Fibroblast of lung (primary cell): ENCODE data around the gene ASIC4. TPM values are rescaled to one million over a fixed set of nuclear protein-coding genes. Genes with fewer than 3 reads are reported as not detected.

Experiments
- DNase-seq, 2 donors: peaks; one replicate each; pipeline versions ENCODE4 v3.0.0 to v3.0.0-alpha.2; 2010; ENCODE audit warnings: low read depth in 2 of 2
- H2AFZ ChIP-seq: 2 replicates; pipeline ENCODE4 v1.5.1; 2012; ENCODE audit warnings: low read length, control low read depth, inconsistent platforms
- H3K27ac ChIP-seq: 2 replicates; pipeline ENCODE4 v1.5.1; 2011; ENCODE audit warnings: low read length, control low read depth; ENCODE audit not compliant: insufficient read depth
- H3K27me3 ChIP-seq: 2 replicates; pipeline ENCODE4 v1.5.1; 2011; ENCODE audit warnings: mild to moderate bottlenecking, low read length; ENCODE audit not compliant: control insufficient read depth, insufficient read depth
- H3K36me3 ChIP-seq: 2 replicates; pipeline ENCODE4 v1.5.1; 2011; ENCODE audit warnings: low read length; ENCODE audit not compliant: control insufficient read depth, insufficient read depth
- H3K4me1 ChIP-seq: 2 replicates; pipeline ENCODE4 v1.5.1; 2011; ENCODE audit warnings: low read length; ENCODE audit not compliant: control insufficient read depth, insufficient read depth; ENCODE audit errors: extremely low read depth
- H3K4me2 ChIP-seq: 2 replicates; pipeline ENCODE4 v1.5.1; 2011; ENCODE audit warnings: low read length, control low read depth; ENCODE audit not compliant: insufficient read depth; ENCODE audit errors: extremely low read depth
- H3K4me3 ChIP-seq, 4 experiments: fragments of 200-600 bp in 1 of 4; sonication (generic) in 1 of 4; replicated peaks in 1 of 4; 2 replicates each; pipeline ENCODE4 v1.5.1; 2011 to 2016; ENCODE audit warnings: low read length in 4 of 4, low read depth in 3 of 4, mild to moderate bottlenecking in 3 of 4, control low read depth in 2 of 4, inconsistent platforms in 1 of 4, mixed read lengths in 1 of 4; ENCODE audit not compliant: insufficient read depth in 1 of 4; ENCODE audit errors: control extremely low read depth in 1 of 4
- H3K79me2 ChIP-seq: 2 replicates; pipeline ENCODE4 v1.5.1; 2012; ENCODE audit warnings: mild to moderate bottlenecking, low read length, inconsistent platforms; ENCODE audit not compliant: control insufficient read depth, insufficient read depth
- H3K9ac ChIP-seq: 2 replicates; pipeline ENCODE4 v1.5.1; 2011; ENCODE audit warnings: mild to moderate bottlenecking, low read length, control low read depth; ENCODE audit not compliant: insufficient read depth
- H3K9me3 ChIP-seq: 2 replicates; pipeline ENCODE4 v1.5.1; 2012; ENCODE audit warnings: low read depth, low read length; ENCODE audit not compliant: control insufficient read depth, insufficient read depth
- H4K20me1 ChIP-seq: 2 replicates; pipeline ENCODE4 v1.5.1; 2011; ENCODE audit warnings: low read length; ENCODE audit not compliant: control insufficient read depth, insufficient read depth; ENCODE audit errors: extremely low read depth
- EZH2 ChIP-seq: IDR thresholded peaks from 2 replicates; pipeline ENCODE4 v1.5.1; 2012; ENCODE audit warnings: low read length, control low read depth, mild to moderate bottlenecking; ENCODE audit errors: missing control alignments
- polyA plus RNA-seq, 2 donors: library from polyadenylated mRNA; depleted of rRNA in 1 of 2; stranded (reverse) in 1 of 2; unstranded in 1 of 2; fragments of >200 nt; gene quantifications; 2 replicates each; pipeline ENCODE4 v1.2.1, GENCODE V29; 2011 to 2012; ENCODE audit warnings: missing spikeins in 1 of 2
- total RNA-seq: library from RNA; depleted of rRNA; stranded (reverse); fragments of >200 nt; gene quantifications from 2 replicates; pipeline ENCODE4 v1.2.1, GENCODE V29; 2014
- TF ChIP-seq, protein P1 (sequence below), 2 donors: IDR thresholded peaks in 1 of 2; conservative IDR thresholded peaks in 1 of 2; 1 replicate in 1 of 2; 2 replicates in 1 of 2; pipeline ENCODE4 v1.5.1; 2011 to 2012; ENCODE audit warnings: low read length in 2 of 2, control low read depth in 1 of 2, inconsistent platforms in 1 of 2, low read depth in 1 of 2, mild to moderate bottlenecking in 1 of 2

ASIC4 gene
- total and polyA plus RNA-seq, 2 donors (not counting 1 experiment from before 2014, with no cell fraction given), result 0.33 TPM; not detected in 1

DNA sequence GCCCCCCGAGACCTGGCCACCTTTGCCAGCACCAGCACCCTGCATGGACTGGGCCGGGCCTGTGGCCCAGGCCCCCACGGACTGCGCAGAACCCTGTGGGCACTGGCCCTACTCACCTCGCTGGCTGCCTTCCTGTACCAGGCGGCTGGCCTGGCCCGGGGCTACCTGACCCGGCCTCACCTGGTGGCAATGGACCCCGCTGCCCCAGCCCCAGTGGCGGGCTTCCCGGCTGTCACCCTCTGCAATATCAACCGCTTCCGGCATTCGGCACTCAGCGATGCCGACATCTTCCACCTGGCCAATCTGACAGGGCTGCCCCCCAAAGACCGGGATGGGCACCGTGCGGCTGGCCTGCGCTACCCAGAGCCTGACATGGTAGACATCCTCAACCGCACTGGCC, 554 bp downstream of the ASIC4 start:
- no peak for DNase-seq
- no peaks in the 10 kb centered on the region for H3K4me1 ChIP-seq
- H4K20me1 ChIP-seq, result no peaks in the 10 kb centered on the region
- no peak overlapping the region for H3K4me2 ChIP-seq
- TF ChIP-seq, protein P1, sequence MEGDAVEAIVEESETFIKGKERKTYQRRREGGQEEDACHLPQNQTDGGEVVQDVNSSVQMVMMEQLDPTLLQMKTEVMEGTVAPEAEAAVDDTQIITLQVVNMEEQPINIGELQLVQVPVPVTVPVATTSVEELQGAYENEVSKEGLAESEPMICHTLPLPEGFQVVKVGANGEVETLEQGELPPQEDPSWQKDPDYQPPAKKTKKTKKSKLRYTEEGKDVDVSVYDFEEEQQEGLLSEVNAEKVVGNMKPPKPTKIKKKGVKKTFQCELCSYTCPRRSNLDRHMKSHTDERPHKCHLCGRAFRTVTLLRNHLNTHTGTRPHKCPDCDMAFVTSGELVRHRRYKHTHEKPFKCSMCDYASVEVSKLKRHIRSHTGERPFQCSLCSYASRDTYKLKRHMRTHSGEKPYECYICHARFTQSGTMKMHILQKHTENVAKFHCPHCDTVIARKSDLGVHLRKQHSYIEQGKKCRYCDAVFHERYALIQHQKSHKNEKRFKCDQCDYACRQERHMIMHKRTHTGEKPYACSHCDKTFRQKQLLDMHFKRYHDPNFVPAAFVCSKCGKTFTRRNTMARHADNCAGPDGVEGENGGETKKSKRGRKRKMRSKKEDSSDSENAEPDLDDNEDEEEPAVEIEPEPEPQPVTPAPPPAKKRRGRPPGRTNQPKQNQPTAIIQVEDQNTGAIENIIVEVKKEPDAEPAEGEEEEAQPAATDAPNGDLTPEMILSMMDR (conservative IDR thresholded peaks at IDR 0.05 in 1 of 2, IDR thresholded peaks at IDR 0.05 in 1 of 2; ENCODE audit: low read depth in 1 of 2, low read length in 2 of 2), result no peak
- TF ChIP-seq EZH2, result no peak
- no peak overlapping the region for H3K4me3 ChIP-seq
- no peaks in the 10 kb centered on the region for H3K36me3 ChIP-seq
- H2AFZ ChIP-seq, result no peak overlapping the region
- H3K27me3 ChIP-seq, result peaks cover 59% of the 10 kb centered on the region
- H3K79me2 ChIP-seq, result no peaks in the 10 kb centered on the region
- H3K9ac ChIP-seq, result no peak overlapping the region
- no peaks in the 10 kb centered on the region for H3K9me3 ChIP-seq
- no peak overlapping the region for H3K27ac ChIP-seq

DNA sequence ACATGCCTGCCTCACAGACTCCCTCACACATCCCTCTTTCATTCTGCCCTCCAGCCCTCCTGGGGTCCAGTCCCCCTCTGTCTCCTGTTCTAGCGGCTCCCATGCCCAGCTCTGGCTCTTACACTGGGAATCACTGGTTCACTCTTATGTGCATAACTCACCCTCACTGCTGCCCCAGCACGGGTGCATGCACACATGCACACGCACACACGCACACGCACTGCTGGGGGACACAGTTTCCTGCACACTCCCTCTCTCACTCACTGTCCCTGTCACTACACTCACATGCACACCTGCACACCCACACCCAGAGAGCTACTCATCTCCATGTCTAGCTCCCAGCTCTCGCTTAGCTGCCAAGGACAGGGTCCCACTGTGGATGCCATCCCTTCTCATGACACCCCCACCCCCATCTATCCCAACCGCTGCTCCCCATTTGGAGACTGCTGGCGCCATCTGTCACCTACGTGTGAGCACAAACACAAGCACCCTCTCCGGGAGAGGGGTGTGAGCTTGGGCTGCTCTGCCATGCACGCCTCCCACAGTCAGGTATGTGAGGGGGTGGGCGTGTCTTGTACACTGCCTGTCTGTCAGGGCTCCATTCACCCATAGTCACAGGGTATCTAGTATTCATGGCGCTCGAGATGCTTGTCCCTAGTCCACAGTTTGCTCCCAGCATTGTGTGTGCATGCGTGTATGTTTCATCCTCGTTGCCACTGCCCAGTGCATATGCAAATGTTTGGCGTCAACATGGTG, 1.8 kb downstream of the ASIC4 start:
- DNase-seq, result no peak
- Histone ChIP-seq H3K36me3 (no peaks in the 10 kb centered on the region), H3K9ac (no peak overlapping the region), H3K4me1 (peaks cover under 1% of the 10 kb centered on the region), H3K4me3 (no peak overlapping the region), H3K79me2 (no peaks in the 10 kb centered on the region), H3K27ac (no peak overlapping the region), H3K27me3 (peaks cover 50% of the 10 kb centered on the region), H2AFZ (no peak overlapping the region), H3K4me2 (no peak overlapping the region), H4K20me1 (no peaks in the 10 kb centered on the region), H3K9me3 (no peaks in the 10 kb centered on the region)
- no peak for TF ChIP-seq EZH2
- TF ChIP-seq, protein P1 (conservative IDR thresholded peaks at IDR 0.05 in 1 of 2, IDR thresholded peaks at IDR 0.05 in 1 of 2; ENCODE audit: low read depth in 1 of 2, low read length in 2 of 2), result no peak

DNA sequence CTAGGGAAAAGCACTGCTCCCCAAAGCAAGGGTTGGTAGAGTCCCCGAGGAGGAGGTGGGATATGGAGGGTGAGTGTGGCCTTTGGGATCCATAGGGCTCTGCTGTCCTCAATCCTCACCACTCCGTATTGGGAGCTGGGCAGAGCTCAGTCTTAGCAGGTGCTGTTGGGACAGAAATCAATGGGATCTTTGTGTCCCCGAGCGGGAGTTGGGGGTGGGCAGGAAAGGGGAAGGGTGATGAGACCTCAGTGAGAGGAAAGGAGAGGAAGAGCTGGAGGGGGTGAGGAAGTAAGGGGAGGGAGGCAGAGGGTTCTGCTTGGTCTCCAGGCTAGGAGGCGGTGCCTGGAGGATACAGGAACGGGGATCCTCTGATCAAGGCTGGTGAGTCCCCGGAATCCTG, 2.6 kb downstream of the ASIC4 start:
- H3K27ac ChIP-seq, result no peak overlapping the region
- DNase-seq, result no peak
- no peak overlapping the region for H2AFZ ChIP-seq
- H3K79me2 ChIP-seq, result no peaks in the 10 kb centered on the region
- H4K20me1 ChIP-seq, result no peaks in the 10 kb centered on the region
- no peaks in the 10 kb centered on the region for H3K9me3 ChIP-seq
- H3K4me2 ChIP-seq, result no peak overlapping the region
- no peaks in the 10 kb centered on the region for H3K36me3 ChIP-seq
- TF ChIP-seq, protein P1 (conservative IDR thresholded peaks at IDR 0.05 in 1 of 2, IDR thresholded peaks at IDR 0.05 in 1 of 2; ENCODE audit: low read depth in 1 of 2, low read length in 2 of 2), result no peak
- TF ChIP-seq EZH2, result no peak
- H3K4me1 ChIP-seq, result peaks cover 9% of the 10 kb centered on the region
- peaks cover 47% of the 10 kb centered on the region for H3K27me3 ChIP-seq
- H3K9ac ChIP-seq, result no peak overlapping the region
- no peak overlapping the region for H3K4me3 ChIP-seq
